ENCODE results near the gene TTC21A. TPM values are rescaled to one million over a fixed set of nuclear protein-coding genes. Genes with fewer than 3 reads are reported as not detected.

The TTC21A gene
- total RNA-seq, 1 donor from 2014 or later: 8.8 TPM

GRCh38 chr3:39136533-39137434 lies 29.3 kb downstream of the TTC21A start:
- H3K27me3 ChIP-seq: no peaks in the 10 kb centered on the region
- TF ChIP-seq POLR2AphosphoS5 (IDR thresholded peaks at IDR 0.05; ENCODE audit: insufficient read depth in 1 of 2, low read depth in 1 of 2): no peak
- no peak for TF ChIP-seq POLR2A (IDR thresholded peaks at IDR 0.05)
- TF ChIP-seq CTCF (IDR thresholded peaks at IDR 0.05): no peak
- no peaks in the 10 kb centered on the region for H3K9me3 ChIP-seq
- no peak overlapping the region for H3K27ac ChIP-seq
- peaks cover 0 to 11% of the 10 kb centered on the region in 2 donors for H3K36me3 ChIP-seq
- no peak overlapping the region for H3K4me3 ChIP-seq
- intact Hi-C loops (cut with DNase I): no loop called here
- peaks cover 40% of the 10 kb centered on the region for H3K4me1 ChIP-seq
- no peak for DNase-seq (ENCODE audit: extremely low spot score in 2 of 2)

GRCh38 chr3:39137435-39137936 lies 30.0 kb downstream of the TTC21A start:
- Histone ChIP-seq H3K4me1 (peaks cover 47% of the 10 kb centered on the region), H3K27me3 (no peaks in the 10 kb centered on the region), H3K9me3 (no peaks in the 10 kb centered on the region), H3K4me3 (no peak overlapping the region), H3K27ac (no peak overlapping the region), H3K36me3 (peaks cover 0 to 17% of the 10 kb centered on the region in 2 donors)
- DNase-seq (ENCODE audit: extremely low spot score in 2 of 2): no peak
- intact Hi-C loops (cut with DNase I): no loop called here
- TF ChIP-seq CTCF (IDR thresholded peaks at IDR 0.05): no peak
- no peak for TF ChIP-seq POLR2AphosphoS5 (IDR thresholded peaks at IDR 0.05; ENCODE audit: insufficient read depth in 1 of 2, low read depth in 1 of 2)
- no peak for TF ChIP-seq POLR2A (IDR thresholded peaks at IDR 0.05)

GRCh38 chr3:39137991-39138803 lies 30.7 kb downstream of the TTC21A start:
- no peak for DNase-seq (ENCODE audit: extremely low spot score in 2 of 2)
- peaks cover 0 to 24% of the 10 kb centered on the region in 2 donors for H3K36me3 ChIP-seq
- intact Hi-C loops (cut with DNase I): no loop called here

GRCh38 chr3:39138804-39139415 lies 31.4 kb downstream of the TTC21A start:
- DNase-seq (ENCODE audit: extremely low spot score in 2 of 2): no peak
- Histone ChIP-seq H3K36me3 (peaks cover 0 to 32% of the 10 kb centered on the region in 2 donors), H3K9me3 (no peaks in the 10 kb centered on the region), H3K27ac (no peak overlapping the region), H3K27me3 (no peaks in the 10 kb centered on the region), H3K4me3 (no peak overlapping the region), H3K4me1 (peaks cover 61% of the 10 kb centered on the region)
- intact Hi-C loops (cut with DNase I): no loop called here
- TF ChIP-seq POLR2AphosphoS5 (IDR thresholded peaks at IDR 0.05; ENCODE audit: insufficient read depth in 1 of 2, low read depth in 1 of 2) (no peak), CTCF (IDR thresholded peaks at IDR 0.05) (no peak), POLR2A (IDR thresholded peaks at IDR 0.05) (no peak)

More at GRCh38 chr3:39137991-39138803, 30.7 kb downstream of the TTC21A start:
- TF ChIP-seq POLR2A (IDR thresholded peaks at IDR 0.05) (no peak), CTCF (IDR thresholded peaks at IDR 0.05) (no peak), POLR2AphosphoS5 (IDR thresholded peaks at IDR 0.05; ENCODE audit: insufficient read depth in 1 of 2, low read depth in 1 of 2) (no peak)
- no peak overlapping the region for H3K27ac ChIP-seq
- no peaks in the 10 kb centered on the region for H3K27me3 ChIP-seq
- peaks cover 54% of the 10 kb centered on the region for H3K4me1 ChIP-seq
- H3K9me3 ChIP-seq: no peaks in the 10 kb centered on the region
- H3K4me3 ChIP-seq: no peak overlapping the region

Data from vagina (tissue), 2 donors.